NCI-H2196 treated with DMSO at 0.1 percent for 48 hours (cell line): ENCODE data around the gene ROMO1.
"Not testable (repeated sequence)": the region's sequence is repeated elsewhere in the genome, so short reads cannot be mapped to it uniquely, and the experiment has no call there.

Experiments used
- DNase-seq: peaks from one replicate; lab custom pipeline; 2025; ENCODE audit not compliant: unreplicated experiment; lab: John Stamatoyannopoulos, UW

ROMO1 gene

GRCh38 chr20:35680452-35681183, 18.6 kb upstream of the ROMO1 start:
- DNase-seq: no peak

GRCh38 chr20:35681960-35682359, 17.2 kb upstream of the ROMO1 start:
- DNase-seq: no peak

- DNase-seq: not testable (repeated sequence)
These were observed 13.8 kb upstream of the ROMO1 start for GRCh38 chr20:35685368-35685767.

DNA sequence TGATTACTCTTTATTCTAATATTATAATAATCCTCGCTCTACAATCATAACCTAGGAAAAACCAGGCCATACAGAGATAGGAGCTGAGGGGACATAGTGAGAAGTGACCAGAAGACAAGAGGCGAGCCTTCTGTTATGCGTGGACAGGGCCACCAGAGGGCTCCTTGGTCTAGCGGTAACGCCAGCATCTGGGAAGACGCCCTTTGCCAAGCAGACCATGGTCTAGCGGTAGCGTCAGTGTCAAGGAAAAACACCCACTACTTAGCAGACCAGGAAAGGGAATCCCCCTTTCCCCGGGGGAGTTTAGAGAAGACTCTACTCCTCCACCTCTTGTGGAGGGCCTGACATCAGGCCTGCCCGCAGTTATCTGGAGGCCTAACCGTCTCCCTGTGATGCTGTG, 12.3 kb upstream of the ROMO1 start:
- not testable (repeated sequence) for DNase-seq

GRCh38 chr20:35690265-35690664, 8.9 kb upstream of the ROMO1 start:
- DNase-seq: no peak

GRCh38 chr20:35695245-35695749, 3.9 kb upstream of the ROMO1 start:
- no peak for DNase-seq

DNA sequence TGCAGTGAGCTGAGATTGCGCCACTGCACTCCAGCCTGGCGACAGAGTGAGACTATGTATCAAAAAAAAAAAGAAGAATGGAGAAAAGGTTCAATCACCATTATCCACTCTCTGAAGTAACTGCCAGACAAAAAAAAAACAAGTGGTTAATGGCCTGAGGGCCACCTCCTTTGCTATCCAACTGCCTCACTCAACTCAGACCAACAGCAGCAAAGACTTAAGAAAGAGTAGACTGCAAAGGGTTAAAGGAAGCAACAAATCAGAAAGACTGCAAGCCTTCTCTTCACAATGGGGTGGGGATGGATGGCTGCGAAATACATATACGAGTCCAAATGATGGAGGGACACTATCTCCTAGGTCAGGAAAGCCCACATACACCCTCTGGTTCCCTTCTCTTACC, 3.2 kb upstream of the ROMO1 start:
- no peak for DNase-seq

DNA sequence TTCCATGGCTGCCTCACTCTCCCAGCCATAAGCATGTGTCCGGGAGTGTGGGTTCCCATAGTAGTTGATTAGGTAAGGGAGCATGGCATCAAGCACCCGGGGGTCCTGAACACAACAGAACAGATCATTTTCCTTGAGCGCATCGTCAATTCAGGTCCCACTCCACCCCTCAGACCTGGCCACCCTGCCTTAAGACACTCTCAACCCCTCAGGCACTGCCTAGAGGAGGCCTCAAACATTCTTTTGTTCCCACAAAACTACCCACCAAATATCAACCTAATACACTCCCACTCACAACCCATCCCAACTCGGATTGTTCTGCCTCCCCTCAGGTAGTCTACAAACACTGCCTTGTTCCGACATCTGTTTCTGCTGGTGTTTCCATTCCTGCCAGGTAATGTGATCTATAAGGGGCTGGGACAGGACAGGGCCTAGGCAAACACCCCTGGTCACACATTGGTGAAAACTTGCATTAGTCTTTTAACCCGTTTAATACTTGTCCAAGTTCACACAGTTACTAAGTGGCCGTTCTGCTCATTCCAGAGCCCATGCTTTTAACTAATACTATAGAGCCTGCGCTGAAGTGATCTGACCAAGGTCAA, 1.4 kb upstream of the ROMO1 start:
- DNase-seq: no peak

- no peak for DNase-seq
These were observed 693 bp upstream of the ROMO1 start for GRCh38 chr20:35698298-35699126.

DNA sequence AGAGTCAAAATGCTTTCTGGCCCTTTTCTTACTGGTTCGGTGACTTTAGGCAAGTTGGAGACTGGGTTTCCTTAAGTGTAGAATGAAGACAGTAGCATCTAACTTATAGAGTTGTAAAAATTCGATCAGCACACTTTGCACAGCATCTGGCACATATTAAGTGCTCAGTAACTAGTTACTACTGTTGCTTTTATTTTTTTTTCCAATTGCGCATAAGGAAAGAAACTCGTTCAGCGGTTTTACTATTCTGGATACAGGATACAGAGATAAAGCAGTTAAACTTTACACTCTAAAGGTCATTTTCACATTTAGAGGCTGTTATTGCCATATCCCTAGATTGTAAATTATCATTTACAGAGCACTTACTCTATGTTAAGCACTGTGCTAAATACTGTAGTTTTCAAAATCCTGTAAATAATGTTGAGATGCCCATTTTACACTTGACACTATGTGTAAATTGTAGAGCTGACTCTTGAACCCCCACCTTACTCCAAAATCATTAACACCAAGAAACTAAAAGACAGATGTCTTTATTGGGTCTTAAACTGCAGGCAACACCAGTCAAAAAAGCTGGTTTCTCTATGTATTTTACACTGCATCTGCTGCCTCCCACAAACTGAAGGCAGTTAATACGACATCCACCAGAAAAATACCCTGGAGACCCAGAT, 886 bp downstream of the ROMO1 start:
- no peak for DNase-seq

DNA sequence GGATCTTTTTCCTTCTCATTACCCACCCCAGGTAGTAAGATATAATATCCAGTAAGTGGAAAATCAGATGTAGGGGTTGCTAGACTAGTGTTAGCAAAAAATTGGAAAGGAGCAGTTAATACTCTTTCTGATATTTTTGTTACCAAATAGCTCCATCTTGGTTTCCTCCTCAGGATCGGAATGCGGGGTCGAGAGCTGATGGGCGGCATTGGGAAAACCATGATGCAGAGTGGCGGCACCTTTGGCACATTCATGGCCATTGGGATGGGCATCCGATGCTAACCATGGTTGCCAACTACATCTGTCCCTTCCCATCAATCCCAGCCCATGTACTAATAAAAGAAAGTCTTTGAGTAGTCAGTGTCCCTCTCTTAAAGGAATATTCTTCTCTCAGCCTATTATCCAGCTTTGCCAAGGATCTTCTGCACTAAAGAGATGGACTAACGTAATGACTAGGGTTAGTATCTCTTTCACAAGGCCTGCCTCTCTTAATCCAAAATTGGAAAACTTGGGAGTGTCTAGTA, 1.5 kb downstream of the ROMO1 start:
- no peak for DNase-seq

DNA sequence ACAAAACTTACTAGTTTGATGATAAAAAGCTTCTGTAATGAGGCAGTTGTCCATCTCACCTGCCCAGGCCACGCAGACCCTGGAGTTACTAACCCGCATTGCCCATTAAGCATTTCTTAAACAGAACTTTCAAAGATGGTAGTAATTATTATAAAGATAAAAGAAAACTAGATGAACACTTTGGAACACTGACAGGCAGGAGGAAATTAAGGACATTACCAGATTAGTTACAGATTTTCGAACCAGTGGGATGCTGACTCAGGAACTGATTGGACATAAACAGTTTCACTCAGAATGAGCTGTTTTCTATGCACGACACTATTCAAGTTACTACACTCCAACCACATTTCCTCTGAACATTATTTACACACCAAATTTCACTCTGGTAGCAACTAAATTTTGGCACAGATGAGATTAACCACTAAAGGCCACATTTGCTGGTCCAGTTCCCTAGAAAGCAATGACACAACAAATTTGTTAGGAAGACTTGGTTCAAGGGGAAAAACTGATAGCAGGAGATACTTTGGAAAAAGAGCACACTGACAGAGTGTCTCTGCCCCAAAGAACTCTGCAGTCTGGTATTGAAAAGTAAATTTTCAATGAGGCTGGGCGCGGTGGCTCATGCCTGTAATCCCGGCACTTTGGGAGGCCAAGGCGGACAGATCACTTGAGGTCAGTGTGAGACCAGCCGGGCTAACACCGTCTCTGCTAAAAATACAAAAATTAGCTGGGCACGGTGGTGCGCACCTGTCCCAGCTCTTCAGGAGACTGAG, 3.0 kb downstream of the ROMO1 start:
- DNase-seq: no peak

GRCh38 chr20:35702824-35703695, 3.9 kb downstream of the ROMO1 start:
- DNase-seq: no peak

DNA sequence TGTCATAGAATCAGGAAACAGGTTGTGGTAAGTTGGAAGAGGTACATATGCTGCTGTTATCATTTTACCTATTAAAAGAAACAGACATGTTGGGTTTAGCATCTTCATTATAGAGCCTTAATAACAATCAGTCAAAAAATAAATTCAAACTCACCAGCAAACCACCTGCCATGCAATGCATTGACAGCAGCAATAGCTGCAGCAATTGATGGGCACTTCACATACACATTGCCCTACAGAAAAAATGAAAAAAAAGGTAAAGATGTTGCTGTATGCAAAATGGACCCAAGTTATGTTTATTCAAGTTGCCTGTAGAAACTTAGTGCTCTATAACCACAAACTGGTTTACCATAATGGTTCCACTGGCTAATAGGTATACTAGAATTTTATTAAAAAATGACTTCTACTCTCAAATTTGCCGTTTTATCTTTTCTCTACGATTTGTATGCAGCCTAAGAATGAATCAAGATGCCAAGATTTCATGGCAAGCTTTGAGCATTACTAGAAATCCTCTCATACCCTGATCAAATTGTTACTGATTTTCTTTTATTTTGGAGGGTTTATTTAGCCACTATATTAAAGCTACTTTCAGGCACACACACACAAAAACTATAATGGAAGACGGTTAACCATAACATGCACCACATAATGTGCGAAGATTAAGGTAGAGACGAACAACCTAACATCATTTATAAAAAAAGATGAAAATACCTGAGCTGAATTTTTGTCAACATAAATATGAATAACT, 5.5 kb downstream of the ROMO1 start:
- DNase-seq: no peak

- not testable (repeated sequence) for DNase-seq
These were observed 6.7 kb downstream of the ROMO1 start for GRCh38 chr20:35705894-35706293.

GRCh38 chr20:35706591-35707529, 7.7 kb downstream of the ROMO1 start:
- not testable (repeated sequence) for DNase-seq

DNA sequence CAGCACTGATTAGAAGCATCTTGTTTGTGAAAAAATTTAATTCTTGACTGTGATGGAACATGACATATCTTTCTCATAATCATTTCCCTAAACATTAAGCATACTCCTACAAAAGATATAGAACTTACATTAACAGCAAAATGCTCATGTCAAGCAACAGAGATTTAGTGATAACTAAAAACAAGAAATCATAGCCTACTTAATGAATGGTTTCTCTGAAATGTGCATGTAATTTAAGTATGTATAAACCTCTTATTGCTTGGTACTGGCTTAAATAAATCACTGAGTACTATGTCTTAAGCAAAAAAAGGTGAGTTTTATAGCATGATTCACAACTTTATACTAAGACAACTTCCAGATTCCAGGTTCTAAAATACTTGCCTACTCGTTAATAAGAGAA, 9.3 kb downstream of the ROMO1 start:
- DNase-seq: no peak
